Gastroesophageal sphincter (tissue), 3 donors: Measurements from ENCODE around the gene TNFRSF18.

Experiments used
- CTCF ChIP-seq, 4 experiments: fragments of 200-600 bp in 2 of 4; fragments of 450-650 bp in 2 of 4; sonication (generic) in 1 of 4; IDR thresholded peaks; one replicate each; pipeline ENCODE4 v1.5.1; 2017 to 2019; ENCODE audit warnings: antibody characterized with exemption in 4 of 4, mild to moderate bottlenecking in 2 of 4, moderate library complexity in 2 of 4
- EP300 ChIP-seq: sonication (generic); formaldehyde crosslinking; IDR thresholded peaks from one replicate; pipeline ENCODE4 v1.6.1; 2017; ENCODE audit warnings: antibody characterized with exemption, mild to moderate bottlenecking
- POLR2A ChIP-seq, 2 donors: fragments of 450-650 bp; IDR thresholded peaks; one replicate each; pipeline ENCODE4 v1.6.1; 2017; ENCODE audit warnings: antibody characterized with exemption in 2 of 2, mild to moderate bottlenecking in 2 of 2, moderate library complexity in 1 of 2

- no peak for TF ChIP-seq CTCF (IDR thresholded peaks at IDR 0.05)
- TF ChIP-seq EP300, result no peak
- TF ChIP-seq POLR2A (IDR thresholded peaks at IDR 0.05), result no peak
These were observed 29.5 kb downstream of the TNFRSF18 start for GRCh38 chr1:1176931-1177330.
